Measurements from ENCODE around the gene ZNF264. TPM values are rescaled to one million over a fixed set of nuclear protein-coding genes. Genes with fewer than 3 reads are reported as not detected.
"Not testable (repeated sequence)": the region's sequence is repeated elsewhere in the genome, so short reads cannot be mapped to it uniquely, and the experiment has no call there.

Gene ZNF264
- total RNA-seq, 1 donor from 2014 or later = 46.1 TPM

DNA sequence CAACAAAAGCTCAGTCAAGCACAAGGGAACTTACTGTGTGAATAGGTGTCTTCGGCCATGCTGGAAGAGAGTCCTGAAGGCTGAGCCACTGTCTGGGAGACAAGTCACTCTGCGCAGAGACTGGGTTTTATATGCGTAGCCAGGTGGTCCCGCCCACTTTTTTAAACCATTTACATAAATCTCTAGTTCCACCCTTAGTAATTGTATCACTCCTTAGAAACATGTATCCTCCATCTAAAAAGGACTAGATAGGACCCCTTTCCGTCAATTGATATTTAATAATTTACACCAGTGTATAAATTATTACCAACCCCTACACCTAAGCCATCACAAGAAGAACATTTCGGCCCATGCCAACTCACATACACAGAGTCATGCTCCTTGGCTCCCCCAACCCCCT is 23.9 kb upstream of the ZNF264 start, which contains the start of gene DUXA:
TSS of gene DUXA (minus strand) at position 101 of the 400 bp plus-strand sequence. CDS start at position 59, 42 bp downstream.
- Histone ChIP-seq H3K27me3 (ENCODE audit: control insufficient read depth, insufficient read depth, low read length) (no peaks in the 10 kb centered on the region), H3K36me3 (ENCODE audit: control insufficient read depth, insufficient read depth, low read length) (no peaks in the 10 kb centered on the region), H3K4me3 (ENCODE audit: low read depth, low read length) (no peak within 1 kb of the TSS)
- TF ChIP-seq CTCF (IDR thresholded peaks at IDR 0.05; ENCODE audit: insufficient read depth, low read length, severe bottlenecking) = no peak
- DNase-seq (ENCODE audit: low read depth) (no peak), FAIRE-seq (no peak)

DNA sequence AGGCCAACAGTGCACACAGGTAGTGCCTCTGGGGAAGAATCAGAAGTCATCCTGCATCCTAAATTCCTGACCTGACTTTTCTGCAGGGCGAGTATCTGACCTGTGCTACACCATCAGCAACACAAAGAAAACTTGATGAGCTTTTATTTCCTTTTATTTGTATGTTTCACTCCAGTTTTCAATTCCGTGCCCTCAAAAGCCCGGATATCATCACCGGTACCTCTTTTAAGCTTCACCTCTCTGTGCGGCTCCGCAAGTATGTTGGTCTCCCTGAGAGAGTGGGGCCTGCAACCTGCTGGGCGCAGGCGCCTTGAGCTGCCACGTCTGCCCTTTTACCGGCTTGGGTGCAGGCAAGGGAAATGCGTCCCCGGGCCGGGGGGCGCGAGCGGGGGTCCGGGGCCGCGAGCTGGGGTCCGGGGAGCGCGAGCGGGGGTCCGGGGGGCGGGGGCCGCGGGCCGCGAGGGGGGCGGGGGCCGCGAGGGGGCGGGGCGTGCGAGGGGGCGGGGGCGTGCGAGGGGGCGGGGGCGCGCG is 19.7 kb upstream of the ZNF264 start:
- no peaks in the 10 kb centered on the region for H3K36me3 ChIP-seq (ENCODE audit: control insufficient read depth, insufficient read depth, low read length)
- H3K4me3 ChIP-seq (ENCODE audit: low read depth, low read length) = peak overlapping the region; percentile 26
- H3K27me3 ChIP-seq (ENCODE audit: control insufficient read depth, insufficient read depth, low read length) = no peaks in the 10 kb centered on the region
- TF ChIP-seq CTCF (IDR thresholded peaks at IDR 0.05; ENCODE audit: insufficient read depth, low read length, severe bottlenecking) = no peak
- DNase-seq (ENCODE audit: low read depth) (no peak), FAIRE-seq (no peak)

DNA sequence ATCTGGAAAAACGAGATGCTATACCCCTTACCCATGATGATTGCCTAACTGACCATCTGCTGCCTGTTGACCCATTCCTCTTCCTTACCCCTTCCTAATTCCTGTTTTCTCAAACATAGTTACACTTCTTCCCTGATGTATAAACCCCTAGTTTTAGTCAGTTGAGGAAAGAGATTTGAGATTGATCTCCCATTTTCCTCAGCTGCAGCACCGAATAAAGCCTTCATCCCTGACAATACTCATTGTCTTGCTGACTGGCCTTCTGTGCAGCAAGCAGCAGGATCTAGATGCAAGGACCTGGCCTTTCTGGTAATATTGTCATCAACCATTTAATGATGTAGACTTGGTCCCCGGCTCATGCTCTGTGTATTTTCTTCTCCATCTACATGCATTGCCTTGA is 999 bp upstream of the ZNF264 start:
- FAIRE-seq = no peak
- TF ChIP-seq CTCF (IDR thresholded peaks at IDR 0.05; ENCODE audit: insufficient read depth, low read length, severe bottlenecking) = no peak
- Histone ChIP-seq H3K27me3 (ENCODE audit: control insufficient read depth, insufficient read depth, low read length) (no peaks in the 10 kb centered on the region), H3K36me3 (ENCODE audit: control insufficient read depth, insufficient read depth, low read length) (peaks cover 8% of the 10 kb centered on the region), H3K4me3 (ENCODE audit: low read depth, low read length) (no peak overlapping the region)
- no peak for DNase-seq (ENCODE audit: low read depth)

DNA sequence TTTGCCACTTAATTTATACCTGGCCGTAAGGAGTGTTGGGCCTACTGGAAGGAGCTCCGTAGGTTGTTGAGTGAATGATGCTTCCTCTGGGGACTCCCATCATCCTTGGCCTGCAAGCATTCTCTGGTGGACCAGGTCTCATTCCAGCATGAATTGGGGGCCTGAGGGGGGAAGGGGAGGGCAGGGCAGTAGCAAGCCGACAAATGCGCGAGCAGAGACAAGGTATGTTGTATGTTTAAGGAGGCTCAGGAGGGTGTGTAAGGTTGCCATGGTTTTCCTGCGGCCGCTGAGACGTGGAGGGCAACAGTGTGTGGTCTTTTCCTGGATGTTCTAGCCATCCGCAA is 749 bp downstream of the ZNF264 start:
- no peaks in the 10 kb centered on the region for H3K27me3 ChIP-seq (ENCODE audit: control insufficient read depth, insufficient read depth, low read length)
- FAIRE-seq (no peak), DNase-seq (ENCODE audit: low read depth) (no peak)

GRCh38 chr19:57192993-57193392 is 1.7 kb downstream of the ZNF264 start:
- no peaks in the 10 kb centered on the region for H3K27me3 ChIP-seq (ENCODE audit: control insufficient read depth, insufficient read depth, low read length)
- TF ChIP-seq CTCF (IDR thresholded peaks at IDR 0.05; ENCODE audit: insufficient read depth, low read length, severe bottlenecking) = no peak
- no peak overlapping the region for H3K4me3 ChIP-seq (ENCODE audit: low read depth, low read length)
- DNase-seq (ENCODE audit: low read depth) (no peak), FAIRE-seq (no peak)
- peaks cover 11% of the 10 kb centered on the region for H3K36me3 ChIP-seq (ENCODE audit: control insufficient read depth, insufficient read depth, low read length)

More for the DNA sequence above, 749 bp downstream of the ZNF264 start:
- peaks cover 9% of the 10 kb centered on the region for H3K36me3 ChIP-seq (ENCODE audit: control insufficient read depth, insufficient read depth, low read length)
- H3K4me3 ChIP-seq (ENCODE audit: low read depth, low read length) = peak overlapping the region; percentile 78
- no peak for TF ChIP-seq CTCF (IDR thresholded peaks at IDR 0.05; ENCODE audit: insufficient read depth, low read length, severe bottlenecking)

DNA sequence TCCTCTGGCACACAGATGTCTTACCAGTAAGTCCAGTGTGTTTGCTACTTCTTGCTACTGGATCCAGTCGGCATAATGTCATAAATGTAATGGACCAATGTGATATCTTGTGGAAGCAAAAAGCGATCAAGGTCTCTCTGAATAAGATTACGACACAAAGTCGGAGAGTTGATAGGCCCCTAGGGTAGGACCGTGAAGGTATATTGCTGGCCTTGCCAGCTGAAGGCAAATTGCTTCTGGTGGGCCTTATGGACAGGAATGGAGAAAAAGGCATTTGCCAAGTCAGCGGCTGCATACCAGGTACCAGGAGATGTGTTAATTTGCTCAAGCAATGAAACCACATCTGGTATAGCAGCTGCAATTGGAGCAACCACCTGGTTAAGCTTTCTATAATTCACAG is 6.6 kb downstream of the ZNF264 start:
- not testable (repeated sequence) for FAIRE-seq; H3K27me3 ChIP-seq (ENCODE audit: control insufficient read depth, insufficient read depth, low read length); H3K4me3 ChIP-seq (ENCODE audit: low read depth, low read length); DNase-seq (ENCODE audit: low read depth)
- H3K36me3 ChIP-seq (ENCODE audit: control insufficient read depth, insufficient read depth, low read length) = peaks cover 13% of the 10 kb centered on the region
